AG04450 (cell line): ENCODE measurements around the gene DCAF8. TPM values are rescaled to one million over a fixed set of nuclear protein-coding genes. Genes with fewer than 3 reads are reported as not detected.

Experiments used
- CTCF ChIA-PET: fragments of 300-600, 350-600 bp; formaldehyde crosslinking; extraction: SDS; loops from one replicate; lab custom pipeline; 2022; ENCODE audit warnings: antibody characterized with exemption, inconsistent platforms; lab: Charles Lee
- POLR2A ChIA-PET: fragments of 350-600 bp; formaldehyde crosslinking; extraction: SDS; loops from one replicate; lab custom pipeline; 2021; ENCODE audit warnings: antibody characterized with exemption, inconsistent platforms; lab: Yijun Ruan, JAX
- DNase-seq: peaks from one replicate; pipeline ENCODE4 v3.0.0-alpha.2; 2011; ENCODE audit warnings: low read depth, low spot score
- H3K27ac ChIP-seq: one replicate; pipeline ENCODE4 v1.5.1; 2012; ENCODE audit warnings: low read depth, low read length, control low read depth
- H3K27me3 ChIP-seq: one replicate; pipeline ENCODE4 v1.6.0; 2012; ENCODE audit warnings: low read length; ENCODE audit not compliant: control insufficient read depth, insufficient read depth
- H3K4me3 ChIP-seq: 2 replicates; pipeline ENCODE4 v1.5.1; 2011; ENCODE audit warnings: mild to moderate bottlenecking, low read depth, low read length, control low read depth
- H3K9me3 ChIP-seq: 2 replicates; pipeline ENCODE4 v1.5.1; 2012; ENCODE audit warnings: low read length; ENCODE audit not compliant: control insufficient read depth, insufficient read depth
- polyA plus RNA-seq: library from polyadenylated mRNA; depleted of rRNA; stranded (reverse); fragments of >200 nt; gene quantifications from 2 replicates; pipeline ENCODE4 v1.2.3, GENCODE V29; 2011; rRNA removed
- TF ChIP-seq, protein P1 (sequence below): IDR thresholded peaks from 2 replicates; pipeline ENCODE4 v1.5.1; 2011; ENCODE audit warnings: low read depth, low read length, control low read depth, inconsistent platforms

DCAF8 gene
- polyA plus RNA-seq, 1 experiment, result 108 TPM

GRCh38 chr1:160167056-160167455 lies 95.3 kb downstream of the DCAF8 start:
- no peak overlapping the region for H3K27ac ChIP-seq
- POLR2A ChIA-PET, result no interaction called here
- H3K9me3 ChIP-seq, result no peaks in the 10 kb centered on the region
- H3K4me3 ChIP-seq, result no peak overlapping the region
- H3K27me3 ChIP-seq, result peaks cover 17% of the 10 kb centered on the region
- TF ChIP-seq, protein P1, sequence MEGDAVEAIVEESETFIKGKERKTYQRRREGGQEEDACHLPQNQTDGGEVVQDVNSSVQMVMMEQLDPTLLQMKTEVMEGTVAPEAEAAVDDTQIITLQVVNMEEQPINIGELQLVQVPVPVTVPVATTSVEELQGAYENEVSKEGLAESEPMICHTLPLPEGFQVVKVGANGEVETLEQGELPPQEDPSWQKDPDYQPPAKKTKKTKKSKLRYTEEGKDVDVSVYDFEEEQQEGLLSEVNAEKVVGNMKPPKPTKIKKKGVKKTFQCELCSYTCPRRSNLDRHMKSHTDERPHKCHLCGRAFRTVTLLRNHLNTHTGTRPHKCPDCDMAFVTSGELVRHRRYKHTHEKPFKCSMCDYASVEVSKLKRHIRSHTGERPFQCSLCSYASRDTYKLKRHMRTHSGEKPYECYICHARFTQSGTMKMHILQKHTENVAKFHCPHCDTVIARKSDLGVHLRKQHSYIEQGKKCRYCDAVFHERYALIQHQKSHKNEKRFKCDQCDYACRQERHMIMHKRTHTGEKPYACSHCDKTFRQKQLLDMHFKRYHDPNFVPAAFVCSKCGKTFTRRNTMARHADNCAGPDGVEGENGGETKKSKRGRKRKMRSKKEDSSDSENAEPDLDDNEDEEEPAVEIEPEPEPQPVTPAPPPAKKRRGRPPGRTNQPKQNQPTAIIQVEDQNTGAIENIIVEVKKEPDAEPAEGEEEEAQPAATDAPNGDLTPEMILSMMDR, result no peak
- DNase-seq, result no peak
- CTCF ChIA-PET, result interaction anchor here (0.8 kb wide), 1 partner anchor 26 kb away, joined by 6 read pairs; no protein-coding TSS in a partner anchor

GRCh38 chr1:160166166-160166868 lies 96.0 kb downstream of the DCAF8 start:
- POLR2A ChIA-PET, result no interaction called here

More at GRCh38 chr1:160166166-160166868, 96.0 kb downstream of the DCAF8 start:
- CTCF ChIA-PET, result interaction anchor here (0.8 to 2.2 kb wide), 2 partner anchors 27 kb away, joined by 6 to 8 read pairs; no protein-coding TSS in a partner anchor
- Histone ChIP-seq H3K27ac (no peak overlapping the region), H3K9me3 (no peaks in the 10 kb centered on the region), H3K27me3 (peaks cover 13% of the 10 kb centered on the region), H3K4me3 (no peak overlapping the region)
- DNase-seq, result no peak
- TF ChIP-seq, protein P1, result no peak

Other genes starting within 250 kb of the DCAF8 start
- gene PIGM, start 230.6 kb downstream of the DCAF8 start, polyA plus RNA-seq, result 5.1 and 6.6 TPM in 2 replicates
- gene KCNJ10, start 192.4 kb downstream of the DCAF8 start, polyA plus RNA-seq, result not detected in 2 replicates
- not detected in 2 replicates for gene KCNJ9, start 181.0 kb downstream of the DCAF8 start, polyA plus RNA-seq
- 12.7 and 18.8 TPM in 2 replicates for gene IGSF8, start 163.9 kb downstream of the DCAF8 start, polyA plus RNA-seq
- 6.2 and 6.5 TPM in 2 replicates for gene ATP1A2, start 146.8 kb downstream of the DCAF8 start, polyA plus RNA-seq
- not detected in 2 replicates for gene ATP1A4, start 110.9 kb downstream of the DCAF8 start, polyA plus RNA-seq
- 0.17 and 0.20 TPM in 2 replicates for gene CASQ1, start 72.0 kb downstream of the DCAF8 start, polyA plus RNA-seq
- gene PEA15, start 57.2 kb downstream of the DCAF8 start, polyA plus RNA-seq, result 512 and 555 TPM in 2 replicates
- gene PEX19, start 22.6 kb upstream of the DCAF8 start, polyA plus RNA-seq, result 77.2 and 87.5 TPM in 2 replicates
- gene COPA, start 80.7 kb upstream of the DCAF8 start, polyA plus RNA-seq, result 366 and 384 TPM in 2 replicates
- gene NCSTN, start 80.8 kb upstream of the DCAF8 start, polyA plus RNA-seq, result 189 and 195 TPM in 2 replicates
- gene NHLH1, start 104.5 kb upstream of the DCAF8 start, polyA plus RNA-seq, result 0.19 and 0.35 TPM in 2 replicates
- 3.4 TPM in 2 replicates for gene VANGL2, start 138.0 kb upstream of the DCAF8 start, polyA plus RNA-seq